NT2/D1 (cell line): ENCODE results near the gene U2AF2.

ENCODE experiments used
- YY1 ChIP-seq: IDR thresholded peaks from 2 replicates; pipeline ENCODE4 v1.6.1; 2011; ENCODE audit not compliant: insufficient read length, insufficient read depth
- ZNF274 ChIP-seq: IDR thresholded peaks from 2 replicates; pipeline ENCODE4 v1.6.1; 2011; ENCODE audit warnings: mild to moderate bottlenecking, low read depth, low read length

- TF ChIP-seq ZNF274 (no peak), YY1 (no peak)
Measured at GRCh38 chr19:55723491-55723890, 68.7 kb downstream of the U2AF2 start.
